ENCODE measurements around the gene DYNC2I2.
"Not testable (repeated sequence)": the region's sequence is repeated elsewhere in the genome, so short reads cannot be mapped to it uniquely, and the experiment has no call there.

Gene DYNC2I2

DNA sequence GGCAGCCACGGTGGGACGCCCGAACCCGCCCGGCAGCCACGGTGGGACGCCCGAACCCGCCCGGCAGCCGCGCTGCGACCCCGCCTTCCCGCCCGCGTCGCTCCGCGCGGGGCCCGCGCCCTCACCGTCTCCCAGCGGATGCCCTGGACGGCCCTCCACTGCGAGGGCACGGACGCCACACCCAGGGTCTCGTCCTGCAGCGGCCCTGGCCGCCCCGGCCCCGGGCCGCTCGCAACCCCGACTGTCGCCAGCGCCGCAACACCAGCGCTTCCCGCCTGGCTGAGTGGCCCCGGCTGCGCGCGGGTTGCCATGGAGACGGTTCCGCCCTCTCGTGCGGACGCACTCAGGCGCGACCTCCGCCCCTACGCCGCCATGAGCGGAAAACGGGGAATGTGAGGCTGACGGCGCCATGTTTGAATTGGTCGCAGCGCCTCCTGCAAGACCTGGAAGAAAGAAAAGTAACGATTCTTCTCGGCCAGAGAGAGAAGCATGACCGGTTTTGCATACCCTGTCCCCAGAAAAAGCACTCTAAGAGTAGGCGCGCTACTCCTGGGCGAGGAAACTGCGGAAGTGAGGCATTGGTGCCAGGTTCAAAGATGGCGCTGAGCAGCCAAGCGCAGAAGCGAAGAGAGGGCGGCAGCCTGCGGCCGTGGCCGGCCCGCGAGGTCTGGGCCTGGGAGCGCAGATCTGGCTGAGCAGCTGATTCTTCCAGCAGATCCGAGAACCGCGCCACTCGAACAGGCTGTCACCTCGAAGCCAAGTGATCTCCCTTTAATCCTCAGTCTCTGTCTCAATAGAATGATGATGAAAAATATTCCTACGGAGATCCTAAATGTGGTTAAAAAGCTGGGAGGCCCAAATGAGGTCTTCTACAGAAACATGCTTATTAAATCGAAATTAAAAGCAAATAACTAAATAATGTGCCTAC is at the start of gene DYNC2I2:
DYNC2I2 (minus strand) TSS at position 432 of the 928 bp plus-strand sequence; CDS start at position 311, 121 bp downstream.
- peak; percentile 94 for DNase-seq (ENCODE audit: low read depth)

GRCh38 chr9:128706045-128706444 is 49.4 kb upstream of the DYNC2I2 start:
- DNase-seq (ENCODE audit: low read depth): no peak

- DNase-seq (ENCODE audit: low read depth): no peak
These were observed 48.7 kb upstream of the DYNC2I2 start for GRCh38 chr9:128705051-128705965.

GRCh38 chr9:128704356-128704670 is 47.7 kb upstream of the DYNC2I2 start:
- DNase-seq (ENCODE audit: low read depth): no peak

- no peak for DNase-seq (ENCODE audit: low read depth)
These were observed 47.1 kb upstream of the DYNC2I2 start for GRCh38 chr9:128703616-128704355.

DNA sequence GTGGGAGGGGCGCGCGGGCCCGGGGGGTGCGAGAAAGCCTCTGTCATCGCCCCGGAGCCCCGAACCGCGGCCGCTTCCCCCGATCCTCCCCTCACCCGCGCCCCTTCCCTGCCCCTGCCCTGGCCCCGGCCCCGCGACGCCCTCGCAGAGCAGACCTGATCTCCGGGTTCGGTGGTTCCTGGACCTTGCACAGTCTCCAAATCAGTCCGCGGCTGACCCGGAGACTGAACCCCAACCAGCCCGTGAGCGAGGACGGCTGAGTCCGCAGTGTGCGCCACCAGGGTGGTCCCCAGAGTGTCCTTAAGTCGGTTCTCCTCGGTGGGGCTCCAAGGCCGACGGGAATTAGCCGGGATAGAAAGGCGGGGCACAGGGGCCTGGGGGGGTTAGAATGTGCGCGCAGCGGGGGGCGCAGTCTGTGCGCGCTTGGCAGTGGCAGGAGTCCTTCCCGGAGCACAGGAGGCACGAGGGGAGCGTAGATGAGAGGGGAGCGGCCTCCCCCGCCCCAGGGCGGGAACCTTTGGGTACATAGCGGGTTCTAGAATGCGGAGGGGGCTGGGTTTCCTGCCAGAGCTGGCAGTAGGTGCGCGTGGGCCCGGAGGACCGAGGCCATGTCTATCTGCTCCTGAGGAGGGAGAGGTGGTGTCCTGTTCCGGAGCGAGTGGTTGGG is 46.4 kb upstream of the DYNC2I2 start:
- DNase-seq (ENCODE audit: low read depth): peak; percentile 45

DNA sequence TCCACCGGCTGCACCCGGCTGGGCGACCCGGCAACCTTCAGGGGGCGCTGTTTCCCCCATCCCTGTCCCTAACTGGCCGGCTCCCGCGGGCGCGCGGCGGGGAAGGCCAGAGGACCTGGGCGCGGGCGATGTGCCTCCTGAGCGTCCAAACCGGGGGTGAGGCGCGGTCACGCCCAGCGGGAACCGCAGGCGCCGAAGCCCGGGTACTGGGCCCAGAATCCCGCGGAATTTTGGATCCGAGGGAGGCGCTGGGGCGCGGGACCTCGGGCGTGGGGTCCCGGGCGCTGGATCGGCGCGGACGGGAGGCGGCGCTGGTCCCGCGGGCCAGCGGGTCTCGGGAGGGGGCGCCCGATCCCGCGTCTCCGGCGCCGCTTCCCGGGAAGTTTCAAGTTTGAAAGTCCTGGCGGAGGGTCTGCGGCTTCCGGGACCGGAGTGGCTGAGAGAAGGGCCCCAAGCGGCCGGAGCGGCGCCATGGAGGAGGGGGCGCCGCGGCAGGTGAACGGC is 45.9 kb upstream of the DYNC2I2 start, which contains the start of gene PKN3:
PKN3 (plus strand) TSS at position 59 of the 504 bp plus-strand sequence; CDS start at position 472, 413 bp downstream.
- peak; percentile 82 for DNase-seq (ENCODE audit: low read depth)

DNA sequence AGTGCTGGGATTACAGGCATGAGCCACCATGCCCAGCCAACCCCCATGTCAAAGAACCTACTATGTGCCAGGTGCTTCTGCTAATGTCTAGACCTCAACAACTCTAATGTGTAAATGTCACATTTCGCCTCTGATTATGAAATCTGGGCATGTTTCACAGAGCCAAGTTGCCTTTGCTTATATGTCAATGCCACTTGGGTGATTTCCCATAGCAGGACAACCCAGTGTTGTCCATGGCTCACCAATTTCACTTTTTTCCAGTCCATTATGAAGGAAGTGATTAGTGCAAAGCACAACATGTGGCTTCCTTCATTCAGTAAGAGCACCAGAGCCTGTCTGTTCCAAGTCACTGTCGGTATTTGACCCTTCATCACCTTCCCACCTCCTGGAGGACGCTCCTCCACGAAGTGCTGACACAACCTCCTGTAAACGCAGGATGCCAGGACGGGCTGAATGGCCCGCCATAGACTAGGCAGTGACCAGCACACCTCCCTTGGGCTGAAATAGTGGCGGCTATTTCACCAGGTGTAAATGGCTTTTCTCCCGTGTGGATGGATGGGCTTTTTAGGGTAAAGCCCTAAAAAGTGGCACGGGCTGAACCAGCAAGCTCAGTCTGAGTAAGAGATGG is 44.7 kb upstream of the DYNC2I2 start:
- DNase-seq (ENCODE audit: low read depth): no peak

- not testable (repeated sequence) for DNase-seq (ENCODE audit: low read depth)
These were observed 42.6 kb upstream of the DYNC2I2 start for GRCh38 chr9:128699096-128699795.

GRCh38 chr9:128696923-128697707 is 40.5 kb upstream of the DYNC2I2 start:
- DNase-seq (ENCODE audit: low read depth): no peak

DNA sequence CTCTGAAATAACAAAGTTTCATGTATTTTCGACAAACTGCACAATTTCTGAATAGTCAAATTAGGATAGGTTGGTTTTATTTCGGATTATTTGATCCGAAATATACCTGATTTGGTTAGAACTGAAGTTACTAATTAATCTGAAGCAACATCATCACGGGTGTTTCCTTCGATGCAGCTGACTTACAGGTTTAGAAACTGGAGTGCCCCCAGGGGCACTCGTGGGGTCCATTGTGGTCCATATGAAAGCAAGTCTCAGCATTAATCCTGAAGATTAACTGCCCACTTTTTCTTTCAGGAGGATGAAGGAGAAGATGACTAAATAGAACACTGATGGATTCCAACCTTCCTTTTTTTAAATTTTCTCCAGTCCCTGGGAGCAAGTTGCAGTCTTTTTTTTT is 37.7 kb upstream of the DYNC2I2 start:
- no peak for DNase-seq (ENCODE audit: low read depth)

GRCh38 chr9:128693738-128694137 is 37.1 kb upstream of the DYNC2I2 start:
- DNase-seq (ENCODE audit: low read depth): not testable (repeated sequence)

- no peak for DNase-seq (ENCODE audit: low read depth)
These were observed 34.0 kb upstream of the DYNC2I2 start for GRCh38 chr9:128690684-128691034.

- peak; percentile 61 for DNase-seq (ENCODE audit: low read depth)
These were observed 33.4 kb upstream of the DYNC2I2 start for GRCh38 chr9:128689820-128690683.

DNA sequence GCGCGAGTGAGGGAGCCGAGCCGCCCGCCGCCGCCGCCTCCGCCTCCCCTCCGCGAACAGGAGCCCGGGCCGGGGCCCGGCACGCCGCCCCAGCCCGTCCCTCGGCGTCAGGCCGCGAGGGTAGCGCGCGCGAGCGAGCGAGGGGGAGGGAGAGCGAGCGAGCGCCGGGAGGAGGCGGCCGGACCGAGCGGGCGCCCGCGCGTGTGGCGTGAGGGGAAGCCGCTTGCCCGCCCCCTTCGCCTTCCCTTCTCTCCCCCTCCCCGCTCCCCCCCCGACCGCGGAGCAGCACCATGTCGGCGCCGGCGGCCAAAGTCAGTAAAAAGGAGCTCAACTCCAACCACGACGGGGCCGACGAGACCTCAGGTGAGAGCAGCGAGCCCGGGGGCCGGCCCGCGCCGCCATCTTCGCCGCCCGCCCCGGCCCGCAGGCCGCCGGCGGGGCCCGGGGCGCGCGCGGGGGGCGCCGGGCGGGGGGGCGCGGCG is 32.7 kb upstream of the DYNC2I2 start:
- no peak for DNase-seq (ENCODE audit: low read depth)

- peak; percentile 95 for DNase-seq (ENCODE audit: low read depth)
These were observed 32.0 kb upstream of the DYNC2I2 start, which contains the start of gene SET for GRCh38 chr9:128688501-128689292. SET (plus strand) TSS chr9:128689222; CDS start chr9:128689583, 361 bp downstream.

DNA sequence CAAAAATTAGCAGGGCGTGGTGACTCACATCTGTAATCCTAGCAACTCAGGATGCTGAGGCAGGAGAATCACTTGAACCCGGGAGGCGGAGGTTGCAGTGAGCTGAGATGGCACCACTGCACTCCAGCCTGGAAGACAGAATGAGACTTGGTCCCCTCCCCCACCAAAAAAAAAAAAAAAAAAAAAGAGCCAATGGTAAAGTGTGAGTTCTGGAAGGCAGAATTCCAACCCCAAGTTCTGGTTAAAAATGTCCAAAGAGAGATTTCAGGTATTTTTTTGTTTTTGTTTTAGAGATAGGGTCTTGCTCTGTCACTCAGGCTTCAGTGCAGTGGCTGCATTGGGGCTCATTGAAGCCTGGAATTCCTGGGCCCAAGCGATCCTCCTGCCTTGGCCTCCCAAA is 30.8 kb upstream of the DYNC2I2 start:
- DNase-seq (ENCODE audit: low read depth): no peak
